Activated T-cell treated with anti-CD3 and anti-CD28 coated beads, Interleukin-2, amount 50 U/mL, for 24 hours (primary cell): ENCODE measurements around the gene GIPC2.
"Not testable (repeated sequence)": the region's sequence is repeated elsewhere in the genome, so short reads cannot be mapped to it uniquely, and the experiment has no call there.

Experiments used
- DNase-seq: peaks from one replicate; pipeline ENCODE4 v3.0.0-alpha.2; 2020
- H3K27ac Mint-ChIP-seq: 2 replicates; pipeline ENCODE4 v1.8.0; 2020; ENCODE audit warnings: mild to moderate bottlenecking, mixed read lengths
- H3K27me3 Mint-ChIP-seq: 2 replicates; pipeline ENCODE4 v1.8.0; 2020; ENCODE audit warnings: mixed read lengths
- H3K36me3 Mint-ChIP-seq: 2 replicates; pipeline ENCODE4 v1.8.0; 2020; ENCODE audit warnings: low read depth, mixed read lengths
- H3K4me1 Mint-ChIP-seq: 2 replicates; pipeline ENCODE4 v1.8.0; 2020; ENCODE audit warnings: low read depth, mixed read lengths
- H3K4me3 Mint-ChIP-seq: 2 replicates; pipeline ENCODE4 v1.8.0; 2020; ENCODE audit warnings: mild to moderate bottlenecking, moderate library complexity, mixed read lengths
- H3K9me3 Mint-ChIP-seq: 2 replicates; pipeline ENCODE4 v1.8.0; 2020; ENCODE audit warnings: mixed read lengths

Gene GIPC2

DNA sequence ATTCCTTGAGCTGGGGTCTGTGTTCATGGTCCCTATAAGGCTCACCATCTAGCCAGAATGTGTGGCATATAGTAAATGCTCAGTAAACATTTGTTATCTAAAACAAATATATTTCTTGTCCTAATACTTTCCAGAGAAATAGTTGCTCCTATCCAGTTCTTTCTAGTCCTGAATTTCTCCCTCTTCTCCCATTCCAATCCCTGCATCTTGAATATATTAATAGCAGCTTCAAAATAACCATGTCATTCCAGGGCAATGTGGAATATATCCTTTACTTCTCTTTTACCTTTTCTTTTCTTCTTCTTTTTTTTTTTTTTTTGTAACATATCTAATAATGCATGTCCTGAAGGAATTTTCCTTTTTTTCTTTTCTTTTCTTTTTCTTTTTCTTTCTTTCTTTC, 30.6 kb upstream of the GIPC2 start:
- H3K4me3 Mint-ChIP-seq: no peak overlapping the region
- H3K36me3 Mint-ChIP-seq: peaks cover 30% of the 10 kb centered on the region
- H3K27ac Mint-ChIP-seq: no peak overlapping the region
- H3K9me3 Mint-ChIP-seq: no peaks in the 10 kb centered on the region
- DNase-seq: no peak
- no peaks in the 10 kb centered on the region for H3K27me3 Mint-ChIP-seq
- H3K4me1 Mint-ChIP-seq: peaks cover 6% of the 10 kb centered on the region

DNA sequence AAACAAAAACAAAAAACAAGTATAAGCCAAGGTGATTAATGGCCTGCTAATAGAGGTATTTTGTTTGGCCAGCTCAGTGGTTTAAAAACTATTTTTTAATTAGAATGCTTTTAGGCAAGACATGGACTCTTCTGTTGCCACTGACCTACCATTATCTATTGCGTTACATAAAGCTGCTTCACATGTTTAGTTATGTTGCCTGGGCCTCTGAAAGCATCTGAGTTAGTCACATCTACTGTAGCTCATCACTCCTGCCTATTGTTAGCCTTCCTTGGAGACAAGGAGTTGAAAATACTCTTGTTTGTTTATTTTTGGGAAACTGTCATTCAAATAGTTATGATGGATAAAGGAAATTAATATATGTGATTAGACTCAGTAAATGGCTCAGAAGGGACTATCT, 26.7 kb upstream of the GIPC2 start:
- Mint-ChIP-seq H3K36me3 (peaks cover 23% of the 10 kb centered on the region), H3K4me1 (no peaks in the 10 kb centered on the region), H3K27ac (no peak overlapping the region), H3K9me3 (no peaks in the 10 kb centered on the region), H3K27me3 (no peaks in the 10 kb centered on the region), H3K4me3 (no peak overlapping the region)
- DNase-seq: no peak

DNA sequence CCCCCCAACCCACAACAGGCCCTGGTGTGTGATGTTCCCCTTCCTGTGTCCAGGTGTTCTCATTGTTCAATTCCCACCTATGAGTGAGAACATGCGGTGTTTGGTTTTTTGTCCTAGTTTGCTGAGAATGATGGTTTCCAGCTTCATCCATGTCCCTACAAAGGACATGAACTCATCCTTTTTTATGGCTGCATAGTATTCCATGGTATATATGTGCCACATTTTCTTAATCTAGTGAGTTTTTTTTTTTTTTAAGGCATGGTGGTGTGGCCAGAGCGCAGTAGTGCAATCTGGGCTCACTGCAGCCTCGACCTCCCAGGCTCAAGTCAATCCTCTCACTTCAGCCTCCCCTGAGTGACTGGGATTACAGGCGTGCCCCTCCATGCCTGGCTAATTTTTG, 24.6 kb upstream of the GIPC2 start:
- H3K27me3 Mint-ChIP-seq, H3K27ac Mint-ChIP-seq, H3K4me3 Mint-ChIP-seq, H3K9me3 Mint-ChIP-seq, H3K4me1 Mint-ChIP-seq, DNase-seq: not testable (repeated sequence)
- H3K36me3 Mint-ChIP-seq: peaks cover 10% of the 10 kb centered on the region

DNA sequence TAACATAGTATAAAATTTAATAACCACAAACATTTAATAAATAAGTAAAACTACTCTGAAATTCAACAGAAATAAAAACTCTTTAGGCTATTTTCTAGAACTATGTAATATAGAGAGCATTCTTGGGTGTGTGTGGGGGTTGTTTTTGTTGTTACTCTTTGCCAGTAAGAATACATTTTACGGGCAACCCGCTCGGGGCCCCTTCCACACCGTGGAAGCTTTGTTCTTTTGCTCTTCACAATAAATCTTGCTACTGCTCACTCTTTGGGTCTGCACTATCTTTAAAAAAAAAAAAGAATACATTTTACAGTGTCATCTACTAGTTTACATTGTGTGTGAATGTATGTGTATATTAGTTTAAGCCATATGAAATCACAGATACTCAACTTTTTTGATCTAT, 16.0 kb upstream of the GIPC2 start:
- Mint-ChIP-seq H3K27ac (no peak overlapping the region), H3K4me1 (no peaks in the 10 kb centered on the region), H3K9me3 (no peaks in the 10 kb centered on the region), H3K27me3 (peaks cover 12% of the 10 kb centered on the region), H3K4me3 (no peak overlapping the region), H3K36me3 (no peaks in the 10 kb centered on the region)
- DNase-seq: no peak

DNA sequence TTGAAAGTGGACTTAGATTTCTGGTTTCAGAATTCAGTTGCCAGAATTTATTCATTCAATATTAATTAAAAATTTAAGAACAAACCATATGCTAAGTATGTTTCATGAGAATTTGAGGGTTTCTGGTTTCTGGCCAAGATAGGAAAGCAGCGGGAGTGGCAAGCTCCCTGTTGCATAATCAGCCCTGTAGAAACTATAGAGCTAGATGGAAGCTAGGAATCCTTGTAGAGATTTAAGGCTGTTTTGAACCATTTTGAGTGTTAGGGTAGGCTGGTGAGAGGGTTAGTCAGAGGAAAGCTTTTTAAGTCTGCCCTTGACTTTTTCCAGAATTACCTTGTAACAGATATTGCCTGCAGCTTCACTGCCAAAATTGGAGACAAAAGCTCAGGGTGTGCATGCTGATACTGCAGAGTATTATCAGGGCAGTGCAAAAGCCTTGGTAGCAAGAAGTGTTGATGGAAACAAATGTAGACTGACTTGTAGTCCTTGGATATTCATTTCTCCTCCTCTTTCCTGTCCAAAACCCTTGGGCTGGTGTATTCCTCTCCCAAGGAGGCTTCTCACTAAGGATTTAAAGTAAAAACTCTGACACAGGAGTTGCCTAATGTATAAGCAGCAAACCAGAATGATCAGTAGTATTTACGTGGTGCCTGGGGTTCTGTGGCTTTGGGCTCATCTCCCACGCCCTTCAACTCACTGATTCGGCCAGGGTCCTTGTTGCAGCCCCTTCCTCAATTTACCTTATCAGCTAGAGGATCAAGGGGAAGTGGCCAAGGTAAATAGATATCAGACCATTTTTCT, 12.6 kb upstream of the GIPC2 start:
- Mint-ChIP-seq H3K4me3 (no peak overlapping the region), H3K9me3 (no peaks in the 10 kb centered on the region), H3K27me3 (peaks cover 15% of the 10 kb centered on the region), H3K27ac (no peak overlapping the region), H3K4me1 (no peaks in the 10 kb centered on the region), H3K36me3 (no peaks in the 10 kb centered on the region)
- no peak for DNase-seq

DNA sequence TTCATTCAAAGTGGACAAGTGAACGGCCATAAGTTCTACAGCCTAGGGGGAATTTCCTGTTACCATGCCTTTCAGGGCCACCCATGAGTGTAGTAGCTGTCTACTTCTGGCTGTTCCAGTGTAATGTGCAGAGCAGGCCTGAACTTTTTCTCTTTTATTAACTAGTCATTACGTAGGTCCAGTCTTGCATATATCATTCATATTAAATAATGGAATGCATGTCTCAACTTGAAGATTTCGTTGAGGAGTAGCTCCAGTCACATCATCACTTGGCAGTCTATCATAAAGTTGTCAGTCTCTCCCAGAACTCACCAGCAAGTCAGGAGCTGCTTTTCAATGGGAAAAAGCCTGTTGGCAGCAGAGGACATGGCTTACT, 12.0 kb upstream of the GIPC2 start:
- H3K4me3 Mint-ChIP-seq: no peak overlapping the region
- H3K9me3 Mint-ChIP-seq: no peaks in the 10 kb centered on the region
- H3K27me3 Mint-ChIP-seq: peaks cover 15% of the 10 kb centered on the region
- no peak for DNase-seq
- no peak overlapping the region for H3K27ac Mint-ChIP-seq
- H3K36me3 Mint-ChIP-seq: no peaks in the 10 kb centered on the region
- no peaks in the 10 kb centered on the region for H3K4me1 Mint-ChIP-seq

DNA sequence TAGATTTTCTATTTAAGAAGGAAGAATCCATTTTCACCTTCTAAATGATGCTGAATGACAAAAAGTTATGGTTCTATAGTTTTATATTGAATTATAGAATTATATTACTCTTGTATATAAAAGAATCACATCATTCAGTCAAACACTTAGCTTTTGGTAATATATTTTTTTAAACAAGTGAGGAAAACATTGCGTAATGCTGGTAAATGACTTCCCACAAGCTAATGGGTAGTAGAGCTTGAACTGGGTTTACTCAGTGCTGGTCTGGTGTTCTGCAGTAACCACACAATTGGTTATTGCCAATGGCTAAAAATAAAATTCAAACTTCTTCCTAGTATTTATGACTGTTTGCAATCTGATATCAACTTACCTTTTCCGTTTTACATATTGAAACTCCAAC, 10.6 kb upstream of the GIPC2 start:
- peaks cover 15% of the 10 kb centered on the region for H3K27me3 Mint-ChIP-seq
- no peak for DNase-seq
- no peak overlapping the region for H3K27ac Mint-ChIP-seq
- no peak overlapping the region for H3K4me3 Mint-ChIP-seq
- H3K36me3 Mint-ChIP-seq: no peaks in the 10 kb centered on the region
- no peaks in the 10 kb centered on the region for H3K4me1 Mint-ChIP-seq
- no peaks in the 10 kb centered on the region for H3K9me3 Mint-ChIP-seq

DNA sequence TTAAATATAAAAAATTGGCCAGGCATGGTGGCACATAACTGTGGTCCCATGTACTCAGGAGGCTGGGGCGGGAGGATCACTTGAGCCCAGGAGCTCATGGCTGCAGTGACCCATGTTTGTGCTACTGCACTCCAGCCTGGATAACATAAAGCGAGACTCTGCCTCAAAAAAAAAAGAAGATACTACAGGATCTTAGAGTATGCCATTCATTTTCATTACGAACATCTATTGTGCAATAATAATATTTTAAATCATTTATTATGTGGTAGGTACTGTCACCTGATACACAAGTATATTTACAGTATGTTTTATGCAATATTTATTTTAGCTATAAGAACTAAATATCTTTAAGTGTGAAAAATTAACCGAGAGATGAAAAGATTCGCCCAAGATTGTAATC, 9.3 kb upstream of the GIPC2 start:
- H3K27ac Mint-ChIP-seq: no peak overlapping the region
- H3K4me3 Mint-ChIP-seq: no peak overlapping the region
- H3K4me1 Mint-ChIP-seq: peaks cover 8% of the 10 kb centered on the region
- H3K36me3 Mint-ChIP-seq: no peaks in the 10 kb centered on the region
- no peak for DNase-seq
- peaks cover 15% of the 10 kb centered on the region for H3K27me3 Mint-ChIP-seq
- H3K9me3 Mint-ChIP-seq: no peaks in the 10 kb centered on the region

DNA sequence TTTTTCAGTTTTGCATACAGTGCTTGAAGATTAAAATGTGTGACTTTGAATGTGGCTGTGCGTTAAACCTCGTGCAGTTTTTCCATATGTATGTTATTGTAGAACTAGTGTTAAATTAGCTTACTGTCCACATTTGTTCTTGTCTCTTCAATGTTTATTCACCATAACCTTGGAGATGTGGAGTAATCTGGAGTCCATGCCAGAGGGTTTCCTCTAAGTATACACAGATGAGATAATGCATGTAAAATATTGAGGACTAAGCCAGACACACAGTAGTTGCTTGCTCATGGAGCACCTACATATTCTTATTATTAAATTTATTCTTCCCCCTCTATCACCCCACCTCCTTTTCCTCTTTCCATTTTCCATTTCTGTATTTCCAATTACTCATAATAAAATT, 7.7 kb upstream of the GIPC2 start:
- H3K4me1 Mint-ChIP-seq: peaks cover 8% of the 10 kb centered on the region
- H3K4me3 Mint-ChIP-seq: no peak overlapping the region
- no peaks in the 10 kb centered on the region for H3K9me3 Mint-ChIP-seq
- no peaks in the 10 kb centered on the region for H3K36me3 Mint-ChIP-seq
- no peak overlapping the region for H3K27ac Mint-ChIP-seq
- DNase-seq: no peak
- peaks cover 20% of the 10 kb centered on the region for H3K27me3 Mint-ChIP-seq

DNA sequence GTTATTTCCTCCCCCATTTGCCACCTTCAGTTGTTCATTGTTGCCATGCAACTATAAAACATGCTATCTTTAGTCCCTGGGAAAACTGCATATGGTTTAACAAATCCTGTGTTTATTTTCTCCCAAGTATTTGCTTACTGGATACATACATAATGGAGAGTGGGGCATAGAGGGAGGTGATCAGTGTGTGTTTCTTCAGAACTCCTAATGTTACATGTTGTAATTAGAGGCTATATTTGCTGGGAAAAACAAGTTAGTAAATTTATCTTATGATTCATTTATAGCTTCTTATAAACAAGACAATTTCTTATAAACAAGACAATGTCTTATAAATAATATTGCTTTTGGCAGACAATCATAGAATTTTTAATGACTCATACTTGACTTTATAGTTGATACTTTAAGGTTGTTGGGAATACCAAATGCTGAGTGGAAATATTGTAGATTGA, 7.3 kb upstream of the GIPC2 start:
- no peak overlapping the region for H3K27ac Mint-ChIP-seq
- H3K27me3 Mint-ChIP-seq: peaks cover 24% of the 10 kb centered on the region

DNA sequence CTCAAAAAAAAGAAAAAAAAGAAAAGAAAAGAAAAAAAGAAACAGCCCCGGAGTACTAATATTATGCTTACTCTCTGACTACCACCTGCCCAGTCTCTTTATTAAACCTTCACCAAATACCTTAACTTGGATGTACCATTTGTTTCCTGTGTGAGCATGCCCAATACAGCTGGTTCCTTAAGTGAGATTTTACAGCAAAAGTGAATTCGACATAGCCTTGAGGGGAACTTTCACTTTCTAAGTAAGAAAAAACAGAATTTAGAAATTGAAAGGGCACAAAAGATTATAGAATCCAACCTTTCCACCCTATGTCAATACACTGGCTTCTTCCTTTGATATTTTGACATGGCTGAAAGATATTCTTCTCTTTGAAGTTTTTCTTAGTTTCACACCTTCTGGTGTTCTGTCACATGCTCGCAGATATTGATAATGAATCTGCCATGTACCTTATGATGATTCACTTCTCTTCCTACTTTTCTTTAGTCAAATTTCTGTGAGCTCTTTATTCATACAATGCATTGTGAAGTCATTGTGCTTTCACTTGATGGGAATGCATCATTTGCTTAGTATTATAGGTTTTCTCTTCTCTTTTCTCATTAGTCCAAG, 5.2 kb upstream of the GIPC2 start:
- no peaks in the 10 kb centered on the region for H3K9me3 Mint-ChIP-seq
- no peak for DNase-seq
- H3K27ac Mint-ChIP-seq: peak overlapping the region; percentile 10
- no peaks in the 10 kb centered on the region for H3K36me3 Mint-ChIP-seq
- H3K4me3 Mint-ChIP-seq: peak overlapping the region; percentile 11
- H3K4me1 Mint-ChIP-seq: peaks cover 19% of the 10 kb centered on the region
- H3K27me3 Mint-ChIP-seq: peaks cover 28% of the 10 kb centered on the region

More for the DNA sequence above, 7.3 kb upstream of the GIPC2 start:
- peaks cover 8% of the 10 kb centered on the region for H3K4me1 Mint-ChIP-seq
- no peaks in the 10 kb centered on the region for H3K36me3 Mint-ChIP-seq
- no peaks in the 10 kb centered on the region for H3K9me3 Mint-ChIP-seq
- DNase-seq: no peak
- H3K4me3 Mint-ChIP-seq: no peak overlapping the region

DNA sequence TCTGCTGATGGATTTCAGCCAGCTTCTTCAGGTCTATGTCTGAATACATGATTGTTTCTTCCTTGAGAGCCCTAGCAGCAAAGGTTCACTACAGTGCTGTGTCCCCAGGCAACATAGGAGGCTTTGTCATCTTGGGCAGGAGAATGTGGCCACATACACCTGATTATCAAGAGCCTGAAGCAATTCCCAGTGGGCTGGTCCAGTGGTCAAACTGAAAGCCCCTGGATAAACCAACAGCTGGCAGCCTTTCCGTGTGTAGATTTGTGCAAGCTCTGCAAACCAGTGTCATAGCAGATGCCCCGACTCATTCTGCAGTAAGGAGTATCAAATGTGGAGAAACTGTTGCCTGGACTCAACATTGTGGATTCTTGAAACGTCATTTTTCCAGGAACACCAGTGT, 2.3 kb upstream of the GIPC2 start:
- H3K9me3 Mint-ChIP-seq: no peaks in the 10 kb centered on the region
- no peaks in the 10 kb centered on the region for H3K36me3 Mint-ChIP-seq
- no peak overlapping the region for H3K4me3 Mint-ChIP-seq
- peaks cover 48% of the 10 kb centered on the region for H3K27me3 Mint-ChIP-seq
- peaks cover 41% of the 10 kb centered on the region for H3K4me1 Mint-ChIP-seq
- no peak overlapping the region for H3K27ac Mint-ChIP-seq
- DNase-seq: no peak

DNA sequence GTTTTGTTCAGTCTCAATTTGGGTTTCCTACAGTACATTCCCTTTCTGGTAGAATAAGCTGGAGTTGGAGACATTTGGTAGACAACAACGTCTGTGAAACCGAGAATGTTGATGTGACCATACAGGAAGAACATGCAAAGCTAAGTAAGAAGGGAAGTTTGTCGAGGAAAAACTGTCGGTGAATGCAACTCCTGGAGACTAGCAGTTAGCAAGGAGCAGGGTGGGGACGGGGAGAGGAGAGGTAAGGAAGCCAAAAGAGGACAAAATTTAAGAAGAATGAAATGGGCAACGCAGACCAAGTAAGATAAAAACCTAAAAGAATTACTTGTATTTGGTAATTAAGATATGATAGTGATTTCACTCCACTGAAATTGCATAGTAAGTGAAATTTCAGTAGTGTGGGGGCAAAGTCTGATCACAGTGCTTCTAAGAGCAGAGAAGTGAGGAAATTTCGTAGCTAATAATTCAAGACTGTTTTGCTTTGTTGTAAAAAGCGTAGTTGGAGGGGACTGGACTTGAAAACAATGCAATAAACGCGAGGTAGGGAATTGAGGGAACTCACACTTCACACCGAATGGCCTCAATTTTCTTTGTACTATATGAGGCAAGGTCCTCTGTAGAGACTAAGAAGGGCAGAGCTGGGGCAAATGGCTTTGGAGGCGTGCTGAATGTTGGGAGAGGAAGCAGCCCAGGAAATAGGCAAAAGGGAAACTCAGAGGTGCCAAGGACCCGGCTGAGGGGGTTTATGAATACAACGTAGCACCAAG, 787 bp upstream of the GIPC2 start:
- H3K9me3 Mint-ChIP-seq: no peaks in the 10 kb centered on the region
- H3K36me3 Mint-ChIP-seq: no peaks in the 10 kb centered on the region
- no peak for DNase-seq
- H3K4me1 Mint-ChIP-seq: peaks cover 50% of the 10 kb centered on the region
- H3K27ac Mint-ChIP-seq: no peak overlapping the region
- peak overlapping the region; percentile 75 for H3K4me3 Mint-ChIP-seq
- H3K27me3 Mint-ChIP-seq: peaks cover 63% of the 10 kb centered on the region

DNA sequence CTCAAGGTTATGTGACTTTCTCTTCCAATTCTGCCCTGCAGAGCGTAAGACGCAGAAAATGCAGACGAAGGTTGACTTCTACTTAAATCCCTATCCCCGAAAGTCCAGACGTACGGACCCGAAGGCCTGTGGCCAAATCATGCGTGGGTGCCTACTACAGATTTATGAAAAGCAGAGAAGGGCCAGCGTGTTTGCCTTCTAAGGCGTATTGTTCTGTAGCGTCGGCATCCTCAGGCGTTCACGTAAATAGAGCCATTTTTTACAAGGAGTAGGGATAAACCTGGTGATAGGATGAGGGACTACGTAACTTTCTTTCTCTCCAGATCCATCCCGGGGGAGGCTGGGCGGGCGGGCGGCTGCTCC, 222 bp upstream of the GIPC2 start:
- Mint-ChIP-seq H3K27me3 (peaks cover 67% of the 10 kb centered on the region), H3K4me1 (peaks cover 47% of the 10 kb centered on the region), H3K4me3 (peak overlapping the region; percentile 75), H3K9me3 (no peaks in the 10 kb centered on the region), H3K27ac (peak overlapping the region; percentile 29), H3K36me3 (no peaks in the 10 kb centered on the region)
- DNase-seq: peak; percentile 35

DNA sequence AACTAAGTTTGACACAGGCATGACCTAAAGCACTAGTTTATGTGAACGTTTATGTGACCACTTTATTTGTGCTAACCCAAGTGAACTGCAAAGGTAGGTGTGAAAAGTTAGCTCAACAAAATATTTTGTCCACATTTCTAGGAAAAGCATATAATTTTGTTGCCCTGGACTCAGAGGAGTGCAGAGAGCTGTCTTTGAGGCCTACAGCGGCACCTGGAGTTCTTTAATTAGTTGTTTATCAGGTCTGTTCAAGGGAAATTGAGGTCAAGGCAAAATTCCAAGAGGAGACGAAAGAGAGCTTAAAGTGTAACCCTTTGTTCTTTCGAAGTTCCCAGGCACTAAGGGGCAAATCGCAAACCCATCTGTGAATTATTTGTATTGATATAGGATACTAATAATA, 1.3 kb downstream of the GIPC2 start:
- Mint-ChIP-seq H3K36me3 (no peaks in the 10 kb centered on the region), H3K9me3 (no peaks in the 10 kb centered on the region), H3K27me3 (peaks cover 72% of the 10 kb centered on the region), H3K4me1 (peaks cover 42% of the 10 kb centered on the region), H3K4me3 (peak overlapping the region; percentile 75), H3K27ac (no peak overlapping the region)
- DNase-seq: no peak
